ENCODE results near the gene NUDT17. TPM values are rescaled to one million over a fixed set of nuclear protein-coding genes. Genes with fewer than 3 reads are reported as not detected.
A peak's percentile ranks its signal among the peaks of the same experiment; 100 is the strongest.

Gene NUDT17
- total and polyA plus RNA-seq, 2 donors (not counting 1 experiment from before 2014, with no cell fraction given), result 7.7 TPM

DNA sequence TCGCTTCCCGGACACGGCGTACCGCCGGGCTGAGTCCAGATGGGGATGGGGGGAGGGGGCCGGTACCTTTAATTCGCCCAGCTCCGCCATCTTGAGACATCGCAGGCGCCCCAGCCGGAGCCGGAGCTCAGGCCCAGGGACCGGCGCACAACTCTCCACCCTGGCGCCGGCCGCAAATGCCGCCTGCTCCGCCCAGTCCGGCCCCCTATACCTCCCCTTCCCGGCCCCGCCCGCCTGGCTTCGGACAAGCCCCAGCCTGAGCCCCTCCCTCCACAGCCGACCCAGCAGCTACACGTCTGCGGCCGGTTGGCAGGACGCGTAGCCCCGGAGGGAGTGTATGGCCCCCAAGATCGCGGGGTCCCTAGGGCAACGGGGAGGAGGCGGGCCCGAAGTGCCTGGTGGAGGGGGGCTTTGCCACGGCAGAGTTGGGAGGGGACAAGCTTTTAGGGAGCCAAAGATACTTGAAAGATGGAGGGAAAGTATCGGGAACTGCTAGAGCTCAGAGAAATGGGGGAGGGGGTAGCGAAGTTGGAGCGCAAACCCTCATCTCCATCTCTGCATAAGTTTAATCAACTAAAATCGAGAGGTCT lies 13.6 kb downstream of the NUDT17 start, which contains the start of gene PIAS3:
Gene PIAS3 (minus strand): TSS at position 181 of the 590 bp plus-strand sequence. CDS start 91 bp downstream, at position 90.
- TF ChIP-seq EZH2 (IDR thresholded peaks at IDR 0.05; ENCODE audit: borderline replicate concordance, insufficient read depth, low read depth, low read length, poor library complexity, severe bottlenecking), result no peak
- TF ChIP-seq, protein P1, sequence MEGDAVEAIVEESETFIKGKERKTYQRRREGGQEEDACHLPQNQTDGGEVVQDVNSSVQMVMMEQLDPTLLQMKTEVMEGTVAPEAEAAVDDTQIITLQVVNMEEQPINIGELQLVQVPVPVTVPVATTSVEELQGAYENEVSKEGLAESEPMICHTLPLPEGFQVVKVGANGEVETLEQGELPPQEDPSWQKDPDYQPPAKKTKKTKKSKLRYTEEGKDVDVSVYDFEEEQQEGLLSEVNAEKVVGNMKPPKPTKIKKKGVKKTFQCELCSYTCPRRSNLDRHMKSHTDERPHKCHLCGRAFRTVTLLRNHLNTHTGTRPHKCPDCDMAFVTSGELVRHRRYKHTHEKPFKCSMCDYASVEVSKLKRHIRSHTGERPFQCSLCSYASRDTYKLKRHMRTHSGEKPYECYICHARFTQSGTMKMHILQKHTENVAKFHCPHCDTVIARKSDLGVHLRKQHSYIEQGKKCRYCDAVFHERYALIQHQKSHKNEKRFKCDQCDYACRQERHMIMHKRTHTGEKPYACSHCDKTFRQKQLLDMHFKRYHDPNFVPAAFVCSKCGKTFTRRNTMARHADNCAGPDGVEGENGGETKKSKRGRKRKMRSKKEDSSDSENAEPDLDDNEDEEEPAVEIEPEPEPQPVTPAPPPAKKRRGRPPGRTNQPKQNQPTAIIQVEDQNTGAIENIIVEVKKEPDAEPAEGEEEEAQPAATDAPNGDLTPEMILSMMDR (IDR thresholded peaks at IDR 0.05), result no peak
- Histone ChIP-seq H3K4me1 (ENCODE audit: control insufficient read depth in 2 of 2, insufficient read depth in 2 of 2, low read length in 2 of 2) (peaks cover 9 to 14% of the 10 kb centered on the region in 2 donors), H3K36me3 (replicated peaks in 1 of 2; ENCODE audit: control extremely low read depth in 1 of 2, control insufficient read depth in 1 of 2, extremely low read depth in 1 of 2, insufficient read depth in 2 of 2, low read length in 1 of 2) (peaks cover 0 to 21% of the 10 kb centered on the region in 2 experiments), H3K9me3 (ENCODE audit: control extremely low read depth in 1 of 3, control insufficient read depth in 2 of 3, insufficient read depth in 1 of 3, low read length in 2 of 3) (no peaks in the 10 kb centered on the region), H3K27ac (ENCODE audit: low read length in 2 of 2) (peak within 1 kb of the TSS; percentile 57 to 72), H3K79me2 (ENCODE audit: control insufficient read depth, insufficient read depth, low read length) (peaks cover 9% of the 10 kb centered on the region), H3K4me2 (replicated peaks; ENCODE audit: low read depth, low read length, poor library complexity, severe bottlenecking) (peak within 1 kb of the TSS; percentile 96), H3K9ac (ENCODE audit: low read length) (peak within 1 kb of the TSS; percentile 85), H3K27me3 (replicated peaks in 1 of 4; ENCODE audit: control extremely low read depth in 1 of 4, control insufficient read depth in 3 of 4, insufficient read depth in 4 of 4, low read length in 3 of 4) (peaks cover 0 to 7% (median 1%) of the 10 kb centered on the region in 4 experiments), H2AFZ (ENCODE audit: insufficient read depth, low read depth, low read length, poor library complexity, severe bottlenecking) (peak within 1 kb of the TSS; percentile 98), H3K4me3 (ENCODE audit: control extremely low read depth in 1 of 5, extremely low read depth in 1 of 5, insufficient read depth in 1 of 5, low read depth in 2 of 5, low read length in 4 of 5) (peak within 1 kb of the TSS; percentile 74 to 96 (median 94)), H4K20me1 (ENCODE audit: control insufficient read depth, insufficient read depth, low read length, poor library complexity, severe bottlenecking) (no peaks in the 10 kb centered on the region)
- Mint-ChIP-seq H3K27me3 (peaks cover 9% of the 10 kb centered on the region), H3K27ac (peak within 1 kb of the TSS; percentile 94), H3K4me1 (peaks cover 11% of the 10 kb centered on the region), H3K9me3 (ENCODE audit: insufficient read depth) (no peaks in the 10 kb centered on the region), H3K4me3 (peak within 1 kb of the TSS; percentile 98)
- CTCF ChIA-PET, result interaction anchor here (0.6 to 4.6 kb wide), 20 partner anchors 9 to 179 kb away, joined by 3 to 148 read pairs (median 6); partner anchors contain the start of genes ANKRD34A, ITGA10, NUDT17 and PEX11B
- peak; percentile 91 for DNase-seq
- peak; percentile 85 for ATAC-seq (ENCODE audit: low read depth)
- POLR2A ChIA-PET, result interaction anchor here (0.5 to 4.0 kb wide), 23 partner anchors 8 to 1313 kb away, joined by 3 to 70 read pairs (median 5); partner anchors contain the start of genes ANKRD34A, ANKRD35, LIX1L and NUDT17
- intact Hi-C loops (cut with micrococcal nuclease), result loop anchor here (1.0 to 5.0 kb wide), 7 partner anchors 14 to 138 kb away; partner anchors contain the start of genes ANKRD35, NUDT17, PEX11B and POLR3C
- WGBS (ENCODE audit: insufficient coverage), result 0% methylated on average over 40 of the region's 42 CpGs
